GM08714 (cell line): ENCODE data around the gene DUSP8.

Experiments used
- H3K4me3 ChIP-seq: fragments of 200-500 bp; sonication (Bioruptor generic); 2 replicates; pipeline ENCODE4 v1.5.1; 2014; ENCODE audit warnings: mild to moderate bottlenecking, low read length, inconsistent platforms
- ZNF274 ChIP-seq: IDR thresholded peaks from 2 replicates; pipeline ENCODE4 v1.6.1; 2012; ENCODE audit warnings: mild to moderate bottlenecking, low read depth, low read length

DUSP8 gene

GRCh38 chr11:1508491-1508891 is 63.6 kb downstream of the DUSP8 start:
- H3K4me3 ChIP-seq = no peak overlapping the region
- TF ChIP-seq ZNF274 = no peak

GRCh38 chr11:1507381-1508140 is 64.5 kb downstream of the DUSP8 start:
- TF ChIP-seq ZNF274 = no peak
- H3K4me3 ChIP-seq = no peak overlapping the region

- no peak for TF ChIP-seq ZNF274
- H3K4me3 ChIP-seq = no peak overlapping the region
Observed at GRCh38 chr11:1506981-1507380, 65.1 kb downstream of the DUSP8 start.

GRCh38 chr11:1505480-1505879 is 66.6 kb downstream of the DUSP8 start:
- no peak for TF ChIP-seq ZNF274
- no peak overlapping the region for H3K4me3 ChIP-seq

GRCh38 chr11:1504581-1505290 is 67.3 kb downstream of the DUSP8 start:
- no peak overlapping the region for H3K4me3 ChIP-seq
- TF ChIP-seq ZNF274 = no peak

GRCh38 chr11:1504138-1504537 is 67.9 kb downstream of the DUSP8 start:
- TF ChIP-seq ZNF274 = no peak
- no peak overlapping the region for H3K4me3 ChIP-seq
